ENCODE measurements around the gene ANTXR1.

Gene ANTXR1

DNA sequence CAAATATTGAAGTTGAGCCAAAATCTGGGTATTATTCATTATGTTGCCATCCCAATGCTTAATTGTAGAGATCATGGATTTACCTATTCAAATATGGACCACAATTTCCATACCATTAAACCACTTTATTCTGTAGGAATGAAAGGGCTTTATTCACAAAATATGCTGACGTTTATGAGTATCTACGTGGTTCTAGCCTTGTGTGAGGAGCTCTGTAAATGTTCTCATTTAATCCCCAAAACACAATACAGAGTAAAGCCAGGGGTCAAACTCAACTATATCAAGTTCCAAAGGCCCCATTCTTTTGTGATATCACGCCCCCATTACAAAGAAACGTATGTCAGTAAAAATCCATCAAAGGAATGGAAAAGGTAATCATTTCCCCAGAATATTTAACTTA, 61.9 kb downstream of the ANTXR1 start:
- no peak for DNase-seq (ENCODE audit: low read depth)

DNA sequence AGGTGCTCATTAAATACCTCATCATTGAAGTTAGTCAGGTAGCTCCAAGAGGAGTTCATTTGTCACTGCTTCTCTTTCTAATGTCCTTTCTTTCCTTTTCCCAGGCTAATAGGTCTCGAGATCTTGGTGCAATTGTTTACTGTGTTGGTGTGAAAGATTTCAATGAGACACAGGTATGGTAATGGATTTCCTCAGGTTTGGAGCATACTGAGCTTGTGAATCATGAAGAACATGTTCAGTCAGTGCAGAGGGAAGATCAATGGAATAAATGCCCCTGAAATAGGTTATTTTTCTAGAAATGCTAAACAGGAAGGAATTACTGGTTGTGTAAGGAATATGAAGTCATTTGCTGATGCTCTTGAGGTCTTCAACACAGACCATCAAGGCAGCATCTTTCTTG, 62.5 kb downstream of the ANTXR1 start:
- no peak for DNase-seq (ENCODE audit: low read depth)

- DNase-seq (ENCODE audit: low read depth) = no peak
These were observed 63.6 kb downstream of the ANTXR1 start for GRCh38 chr2:69076601-69077000.

GRCh38 chr2:69077252-69077950, 64.4 kb downstream of the ANTXR1 start:
- DNase-seq (ENCODE audit: low read depth) = no peak

GRCh38 chr2:69080071-69080470, 67.1 kb downstream of the ANTXR1 start:
- no peak for DNase-seq (ENCODE audit: low read depth)

- no peak for DNase-seq (ENCODE audit: low read depth)
These were observed 68.1 kb downstream of the ANTXR1 start for GRCh38 chr2:69081001-69081580.

GRCh38 chr2:69081757-69082156, 68.8 kb downstream of the ANTXR1 start:
- no peak for DNase-seq (ENCODE audit: low read depth)

- DNase-seq (ENCODE audit: low read depth) = no peak
These were observed 69.5 kb downstream of the ANTXR1 start for GRCh38 chr2:69082430-69082997.

GRCh38 chr2:69083235-69083748, 70.3 kb downstream of the ANTXR1 start:
- DNase-seq (ENCODE audit: low read depth) = no peak

GRCh38 chr2:69084492-69084891, 71.5 kb downstream of the ANTXR1 start:
- DNase-seq (ENCODE audit: low read depth) = no peak

DNA sequence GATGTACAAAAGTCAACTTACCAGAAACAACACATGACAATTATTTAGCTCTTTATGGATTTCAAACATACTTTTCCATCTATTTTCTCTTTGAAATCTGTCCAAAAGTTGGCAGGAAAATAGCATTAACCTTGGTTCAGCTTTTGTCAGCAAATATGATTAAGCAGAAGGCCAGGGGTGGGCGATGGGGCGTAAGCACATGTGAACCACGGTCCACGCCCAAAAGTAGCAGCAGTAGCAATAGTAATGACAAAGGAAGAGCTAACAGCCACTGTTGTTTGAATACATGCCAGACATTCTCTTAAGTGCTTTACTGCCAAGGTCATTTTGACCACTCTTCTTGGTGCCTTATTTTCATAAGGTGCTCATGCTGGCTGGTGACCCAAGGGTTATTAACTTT, 73.5 kb downstream of the ANTXR1 start:
- no peak for DNase-seq (ENCODE audit: low read depth)

- no peak for DNase-seq (ENCODE audit: low read depth)
These were observed 74.4 kb downstream of the ANTXR1 start for GRCh38 chr2:69087211-69087911.

DNA sequence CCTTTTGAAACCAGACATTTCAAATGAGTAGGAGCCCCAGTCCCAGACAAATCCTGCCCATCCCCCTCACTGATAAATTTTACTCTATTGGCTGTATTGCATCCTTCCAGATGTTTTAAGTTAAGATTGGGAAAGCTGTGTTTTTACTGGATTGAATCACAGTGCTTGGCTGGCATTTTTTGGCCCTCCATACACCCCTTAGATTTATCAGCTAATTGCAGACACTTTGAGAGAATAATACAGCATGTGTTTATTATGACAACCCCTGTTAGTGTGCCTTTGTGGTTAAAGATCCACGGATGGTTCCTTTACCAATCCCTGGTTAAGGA, 74.9 kb downstream of the ANTXR1 start:
- no peak for DNase-seq (ENCODE audit: low read depth)

GRCh38 chr2:69088466-69088865, 75.5 kb downstream of the ANTXR1 start:
- DNase-seq (ENCODE audit: low read depth) = no peak

DNA sequence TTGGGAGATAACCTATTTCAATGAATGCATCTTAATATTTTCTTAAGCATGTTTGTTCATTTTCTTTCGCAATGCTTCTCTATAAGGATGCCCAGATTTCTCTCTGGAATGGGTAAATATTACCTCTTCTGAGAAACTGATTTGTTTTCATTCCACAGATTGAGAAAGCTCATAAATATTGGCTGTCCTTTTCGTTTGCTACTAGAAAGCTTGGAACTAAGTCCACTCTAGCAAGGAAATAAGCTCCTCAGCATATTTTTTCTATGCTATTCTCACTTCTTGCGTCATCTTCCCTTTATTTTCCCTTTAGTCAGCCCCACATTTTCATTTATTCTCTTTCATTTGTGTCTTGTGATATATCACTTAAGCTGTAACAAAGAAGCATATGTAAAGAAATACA, 76.3 kb downstream of the ANTXR1 start:
- no peak for DNase-seq (ENCODE audit: low read depth)

DNA sequence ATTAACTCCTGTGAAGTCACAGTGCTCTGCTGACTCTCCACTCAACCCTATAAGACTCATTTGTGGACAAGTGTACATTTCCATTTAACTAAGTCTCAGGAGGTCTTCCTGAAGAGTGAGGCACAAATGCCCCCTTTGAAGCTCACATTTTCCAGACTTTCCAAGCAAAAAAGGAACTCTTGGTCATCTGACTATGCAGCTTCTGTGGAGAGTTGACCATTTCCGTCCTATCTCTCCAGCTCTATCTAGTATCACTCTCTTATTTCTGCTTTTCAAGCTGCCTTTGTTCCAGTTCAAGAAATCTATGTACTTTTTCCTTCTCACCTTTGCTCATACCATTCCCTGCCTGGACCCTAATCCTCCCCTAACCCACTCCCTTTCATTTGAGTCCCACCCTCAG, 77.0 kb downstream of the ANTXR1 start:
- no peak for DNase-seq (ENCODE audit: low read depth)

GRCh38 chr2:69090820-69091219, 77.8 kb downstream of the ANTXR1 start:
- no peak for DNase-seq (ENCODE audit: low read depth)

DNA sequence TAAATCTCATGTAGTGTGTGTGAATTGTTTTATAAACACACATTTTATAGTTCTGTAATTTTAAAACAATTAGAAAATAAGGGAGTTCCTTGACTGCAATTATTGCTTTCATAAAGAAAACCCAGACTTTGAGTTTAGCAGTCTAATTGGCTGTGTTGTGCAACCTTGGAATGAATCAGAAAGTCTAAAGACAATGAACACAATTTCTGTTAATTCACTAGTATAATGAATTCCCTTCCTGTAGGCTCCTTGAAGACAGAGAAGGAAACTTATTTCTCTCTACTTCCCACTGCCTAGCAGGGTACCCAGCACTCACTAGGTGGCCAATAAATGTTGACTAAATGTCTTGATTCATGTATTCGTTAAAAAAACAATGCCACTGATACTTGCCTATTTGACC, 79.9 kb downstream of the ANTXR1 start:
- no peak for DNase-seq (ENCODE audit: low read depth)

- no peak for DNase-seq (ENCODE audit: low read depth)
These were observed 82.3 kb downstream of the ANTXR1 start for GRCh38 chr2:69095305-69095704.

DNA sequence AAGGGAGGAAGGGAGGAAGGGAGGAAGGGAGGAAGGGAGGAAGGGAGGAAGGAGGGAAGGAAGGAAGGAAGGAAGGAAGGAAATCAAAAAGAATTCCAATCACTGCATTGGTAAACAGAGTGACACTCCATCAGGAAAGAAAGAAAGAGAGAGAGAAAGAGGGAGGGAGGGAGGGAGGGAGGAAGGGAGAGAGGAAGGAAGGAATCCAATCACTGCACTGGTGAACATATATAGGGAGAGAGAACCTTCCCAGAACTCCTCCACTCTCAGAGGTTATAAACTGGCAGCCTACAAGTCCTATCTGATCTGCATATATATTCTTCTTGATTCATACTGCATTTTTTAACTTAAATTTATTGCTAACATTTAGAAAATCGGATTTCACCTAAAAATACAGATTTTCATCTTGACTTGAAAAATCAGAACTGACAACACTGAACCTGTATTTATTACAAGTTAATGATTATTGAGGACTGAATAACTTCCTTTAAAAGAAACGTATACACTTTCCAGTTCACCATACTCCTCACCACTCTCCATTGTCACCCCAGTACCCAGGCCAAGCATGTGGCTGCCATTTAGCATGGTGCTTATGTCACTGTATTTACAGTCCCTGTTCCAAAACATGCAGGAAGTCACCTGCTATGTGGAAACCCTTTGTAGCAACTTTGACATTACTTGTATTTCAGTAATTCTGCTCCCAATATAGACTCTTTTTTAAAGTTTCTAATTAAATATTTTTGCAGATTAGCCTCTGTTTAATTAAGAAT, 83.5 kb downstream of the ANTXR1 start:
- DNase-seq (ENCODE audit: low read depth) = no peak

DNA sequence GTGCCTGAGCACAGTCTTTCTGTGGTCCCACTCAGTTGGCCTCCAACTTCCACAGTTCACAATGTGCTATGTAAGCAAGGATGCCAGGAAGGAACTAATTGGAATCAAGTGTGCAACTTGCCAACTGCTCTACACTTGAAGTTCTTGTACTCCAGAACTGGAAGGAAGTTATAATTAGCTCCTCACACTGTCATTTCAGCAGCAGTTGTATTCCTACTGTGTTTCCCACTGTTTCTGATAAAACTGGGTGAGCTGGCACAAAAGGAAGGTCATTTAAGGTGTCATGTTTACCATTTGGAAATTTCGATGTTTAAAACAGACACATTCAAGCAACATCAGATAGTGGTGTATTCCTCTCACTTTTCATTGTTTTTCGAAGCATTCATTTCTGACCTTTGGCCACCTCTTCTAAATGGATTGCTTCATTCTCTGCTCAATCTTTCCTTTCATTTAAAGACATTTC, 84.2 kb downstream of the ANTXR1 start:
- no peak for DNase-seq (ENCODE audit: low read depth)

Measured in stimulated activated CD8-positive, alpha-beta memory T cell treated with anti-CD3 and anti-CD28 coated beads, Interleukin-12 subunit alpha, Interleukin-12 subunit beta, amount 100 ng/mL, for 1 hour (primary cell).